ENCODE measurements around the gene HDAC1.
"Not testable (repeated sequence)": the region's sequence is repeated elsewhere in the genome, so short reads cannot be mapped to it uniquely, and the experiment has no call there.

The HDAC1 gene

GRCh38 chr1:32274646-32275340 is 17.1 kb upstream of the HDAC1 start:
- DNase-seq, result no peak

GRCh38 chr1:32275424-32275823 is 16.5 kb upstream of the HDAC1 start:
- DNase-seq, result no peak

GRCh38 chr1:32276032-32276782 is 15.7 kb upstream of the HDAC1 start:
- no peak for DNase-seq

GRCh38 chr1:32284777-32285176 is 7.1 kb upstream of the HDAC1 start:
- not testable (repeated sequence) for DNase-seq

GRCh38 chr1:32285658-32286057 is 6.2 kb upstream of the HDAC1 start:
- no peak for DNase-seq

GRCh38 chr1:32286763-32287162 is 5.1 kb upstream of the HDAC1 start:
- no peak for DNase-seq

GRCh38 chr1:32289256-32289655 is 2.6 kb upstream of the HDAC1 start:
- no peak for DNase-seq

GRCh38 chr1:32291145-32291707 is 657 bp upstream of the HDAC1 start:
- DNase-seq, result no peak

GRCh38 chr1:32298211-32298610 is 6.3 kb downstream of the HDAC1 start:
- DNase-seq, result not testable (repeated sequence)

GRCh38 chr1:32299327-32299726 is 7.4 kb downstream of the HDAC1 start:
- no peak for DNase-seq

GRCh38 chr1:32303358-32303757 is 11.5 kb downstream of the HDAC1 start:
- no peak for DNase-seq

GRCh38 chr1:32303997-32304622 is 12.2 kb downstream of the HDAC1 start:
- DNase-seq, result no peak

GRCh38 chr1:32305310-32305709 is 13.4 kb downstream of the HDAC1 start:
- no peak for DNase-seq

GRCh38 chr1:32307324-32307723 is 15.4 kb downstream of the HDAC1 start:
- DNase-seq, result no peak

GRCh38 chr1:32309960-32310359 is 18.1 kb downstream of the HDAC1 start:
- DNase-seq, result no peak

- no peak for DNase-seq
These were observed 20.0 kb downstream of the HDAC1 start for GRCh38 chr1:32311709-32312393.

GRCh38 chr1:32316903-32317277 is 25.0 kb downstream of the HDAC1 start:
- DNase-seq, result no peak

GRCh38 chr1:32318127-32318869 is 26.4 kb downstream of the HDAC1 start:
- no peak for DNase-seq

GRCh38 chr1:32321712-32322291 is 29.9 kb downstream of the HDAC1 start:
- peak; percentile 24 for DNase-seq

GRCh38 chr1:32327204-32327603 is 35.3 kb downstream of the HDAC1 start:
- no peak for DNase-seq

GRCh38 chr1:32329931-32330466 is 38.1 kb downstream of the HDAC1 start:
- DNase-seq, result no peak
